HCT116 (cell line): ENCODE results near the gene ADAM8.

Experiments used
- CTCF ChIP-seq, 3 experiments: fragments of 200-600 bp in 1 of 3; sonication (generic) in 1 of 3; IDR thresholded peaks in 2 of 3; conservative IDR thresholded peaks in 1 of 3; 2 replicates each; pipeline ENCODE4 v1.5.1; 2012 to 2017; ENCODE audit warnings: low read depth in 2 of 3, low read length in 2 of 3, antibody characterized with exemption in 1 of 3, borderline replicate concordance in 1 of 3, control low read depth in 1 of 3, mild to moderate bottlenecking in 1 of 3, mixed read lengths in 1 of 3, mixed run types in 1 of 3, moderate library complexity in 1 of 3; ENCODE audit not compliant: insufficient read depth in 1 of 3
- EGR1 ChIP-seq: IDR thresholded peaks from 2 replicates; pipeline ENCODE4 v1.6.1; 2012; ENCODE audit warnings: low read depth
- POLR2A ChIP-seq: IDR thresholded peaks from 2 replicates; pipeline ENCODE4 v1.7.0; 2011; ENCODE audit warnings: borderline replicate concordance; ENCODE audit not compliant: insufficient read depth, insufficient read length; ENCODE audit errors: extremely low read depth
- SP1 ChIP-seq: IDR thresholded peaks from 2 replicates; pipeline ENCODE4 v1.6.1; 2012; ENCODE audit warnings: low read depth

GRCh38 chr10:133231244-133231945, 45.3 kb downstream of the ADAM8 start:
- TF ChIP-seq CTCF (IDR thresholded peaks at IDR 0.05 in 2 of 3, conservative IDR thresholded peaks at IDR 0.05 in 1 of 3; ENCODE audit: borderline replicate concordance in 1 of 3, insufficient read depth in 1 of 3, low read depth in 2 of 3, low read length in 2 of 3) (no peak), EGR1 (no peak), POLR2A (no peak), SP1 (no peak)
